Loucy (cell line): ENCODE measurements around the gene MINDY3.

Experiments
- EZH2phosphoT487 ChIP-seq: fragments of 200-600 bp; IDR thresholded peaks from 2 replicates; pipeline ENCODE4 v1.6.1; 2018; ENCODE audit warnings: antibody characterized with exemption, mild to moderate bottlenecking, moderate library complexity, borderline replicate concordance
- TF ChIP-seq, protein P1 (sequence below): fragments of 200-600 bp; sonication (generic); conservative IDR thresholded peaks from 2 replicates; pipeline ENCODE4 v1.5.1; 2014; ENCODE audit warnings: mild to moderate bottlenecking, antibody characterized with exemption, low read length

- TF ChIP-seq, protein P1, sequence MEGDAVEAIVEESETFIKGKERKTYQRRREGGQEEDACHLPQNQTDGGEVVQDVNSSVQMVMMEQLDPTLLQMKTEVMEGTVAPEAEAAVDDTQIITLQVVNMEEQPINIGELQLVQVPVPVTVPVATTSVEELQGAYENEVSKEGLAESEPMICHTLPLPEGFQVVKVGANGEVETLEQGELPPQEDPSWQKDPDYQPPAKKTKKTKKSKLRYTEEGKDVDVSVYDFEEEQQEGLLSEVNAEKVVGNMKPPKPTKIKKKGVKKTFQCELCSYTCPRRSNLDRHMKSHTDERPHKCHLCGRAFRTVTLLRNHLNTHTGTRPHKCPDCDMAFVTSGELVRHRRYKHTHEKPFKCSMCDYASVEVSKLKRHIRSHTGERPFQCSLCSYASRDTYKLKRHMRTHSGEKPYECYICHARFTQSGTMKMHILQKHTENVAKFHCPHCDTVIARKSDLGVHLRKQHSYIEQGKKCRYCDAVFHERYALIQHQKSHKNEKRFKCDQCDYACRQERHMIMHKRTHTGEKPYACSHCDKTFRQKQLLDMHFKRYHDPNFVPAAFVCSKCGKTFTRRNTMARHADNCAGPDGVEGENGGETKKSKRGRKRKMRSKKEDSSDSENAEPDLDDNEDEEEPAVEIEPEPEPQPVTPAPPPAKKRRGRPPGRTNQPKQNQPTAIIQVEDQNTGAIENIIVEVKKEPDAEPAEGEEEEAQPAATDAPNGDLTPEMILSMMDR: no peak
- TF ChIP-seq EZH2phosphoT487: no peak
Measured at GRCh38 chr10:15729890-15730289, 130.4 kb downstream of the MINDY3 start.
